HepG2 (cell line): ENCODE measurements around the gene SHROOM1. TPM values are rescaled to one million over a fixed set of nuclear protein-coding genes. Genes with fewer than 3 reads are reported as not detected.
A peak's percentile ranks its signal among the peaks of the same experiment; 100 is the strongest.

ENCODE experiments used
- CEBPG ChIP-seq: IDR thresholded peaks from 2 replicates; pipeline ENCODE4 v1.6.1; 2016
- CTCF ChIP-seq: sonication (generic); formaldehyde crosslinking; IDR thresholded peaks from 2 replicates; pipeline ENCODE4 v1.5.0; 2020; ENCODE audit warnings: mild to moderate bottlenecking, missing genetic modification reagents, moderate library complexity
- FOXA1 ChIP-seq, 2 experiments: fragments of 450-650 bp in 1 of 2; sonication (generic) in 1 of 2; formaldehyde crosslinking in 1 of 2; IDR thresholded peaks; 2 replicates each; pipeline versions ENCODE4 v1.4.0 to v1.6.1; 2016 to 2020; ENCODE audit warnings: missing genetic modification reagents in 1 of 2
- GABPB1 ChIP-seq: IDR thresholded peaks from 2 replicates; pipeline ENCODE4 v1.6.1; 2016; ENCODE audit warnings: mild to moderate bottlenecking, missing genetic modification reagents, moderate library complexity, missing compliant biosample characterization
- HNF1A ChIP-seq, 2 experiments: sonication (generic) in 1 of 2; formaldehyde crosslinking in 1 of 2; IDR thresholded peaks; 2 replicates each; pipeline versions ENCODE4 v1.4.0 to v1.6.1; 2016 to 2020; ENCODE audit warnings: borderline replicate concordance in 1 of 2, low read depth in 1 of 2, mild to moderate bottlenecking in 1 of 2, missing genetic modification reagents in 1 of 2
- LCORL ChIP-seq, 2 experiments: fragments of 450-650 bp in 1 of 2; sonication (generic) in 1 of 2; formaldehyde crosslinking in 1 of 2; IDR thresholded peaks; 2 replicates each; pipeline versions ENCODE4 v1.5.0 to v1.6.1; 2017 to 2020; ENCODE audit warnings: antibody characterized with exemption in 1 of 2, missing genetic modification reagents in 1 of 2
- MED1 ChIP-seq: sonication (generic); formaldehyde crosslinking; IDR thresholded peaks from 2 replicates; pipeline ENCODE4 v1.4.0; 2020; ENCODE audit warnings: missing genetic modification reagents
- MIER3 ChIP-seq: IDR thresholded peaks from 2 replicates; pipeline ENCODE4 v1.6.1; 2016; ENCODE audit warnings: missing compliant biosample characterization, borderline replicate concordance
- MNT ChIP-seq: fragments of 450-650 bp; IDR thresholded peaks from 2 replicates; pipeline ENCODE4 v1.6.1; 2016
- ZNF510 ChIP-seq: sonication (generic); formaldehyde crosslinking; IDR thresholded peaks from 2 replicates; pipeline ENCODE4 v1.4.0; 2020; ENCODE audit warnings: low read depth, mild to moderate bottlenecking, missing genetic modification reagents
- ZNF597 ChIP-seq: sonication (generic); formaldehyde crosslinking; IDR thresholded peaks from 2 replicates; pipeline ENCODE4 v1.5.0; 2020; ENCODE audit warnings: missing genetic modification reagents
- ZNF605 ChIP-seq: sonication (generic); formaldehyde crosslinking; IDR thresholded peaks from 2 replicates; pipeline ENCODE4 v1.8.0; 2022; ENCODE audit warnings: mild to moderate bottlenecking, missing genetic modification reagents
- ZNF790 ChIP-seq: sonication (generic); formaldehyde crosslinking; IDR thresholded peaks from 2 replicates; pipeline ENCODE4 v1.8.0; 2022; ENCODE audit warnings: missing genetic modification reagents, mild to moderate bottlenecking, borderline replicate concordance
- polyA plus RNA-seq, 8 experiments: library from polyadenylated mRNA; depleted of rRNA in 3 of 8; stranded (reverse) in 7 of 8; unstranded in 1 of 8; fragments of >200 nt; fragmentation: Illumina TruSeq in 4 of 8; extraction: Trizol in 4 of 8; gene quantifications; 2 replicates each; pipeline versions ENCODE4 v1.2.1 to v1.2.3, GENCODE V29; 2011 to 2016; ENCODE audit warnings: low read depth in 4 of 8, missing spikeins in 1 of 8, mixed read lengths in 1 of 8; ENCODE audit not compliant: insufficient read depth in 1 of 8
- total RNA-seq, 5 experiments: library from RNA; depleted of rRNA; stranded (reverse); fragments of >200 nt; fragmentation: Illumina TruSeq; extraction: Trizol; gene quantifications; 2 replicates each; pipeline ENCODE4 v1.2.3, GENCODE V29; 2016; ENCODE audit warnings: low read depth in 1 of 5
- TF ChIP-seq, protein P1 (sequence below): sonication (generic); formaldehyde crosslinking; IDR thresholded peaks from 2 replicates; pipeline ENCODE4 v1.4.0; 2020; ENCODE audit warnings: missing genetic modification reagents

Gene SHROOM1
- total and polyA plus RNA-seq, 2 of the 13 experiments (the other 11 are each of a cell fraction or from before 2014, with no cell fraction given) = 18.2 to 25.7 TPM

- TF ChIP-seq, protein P1, sequence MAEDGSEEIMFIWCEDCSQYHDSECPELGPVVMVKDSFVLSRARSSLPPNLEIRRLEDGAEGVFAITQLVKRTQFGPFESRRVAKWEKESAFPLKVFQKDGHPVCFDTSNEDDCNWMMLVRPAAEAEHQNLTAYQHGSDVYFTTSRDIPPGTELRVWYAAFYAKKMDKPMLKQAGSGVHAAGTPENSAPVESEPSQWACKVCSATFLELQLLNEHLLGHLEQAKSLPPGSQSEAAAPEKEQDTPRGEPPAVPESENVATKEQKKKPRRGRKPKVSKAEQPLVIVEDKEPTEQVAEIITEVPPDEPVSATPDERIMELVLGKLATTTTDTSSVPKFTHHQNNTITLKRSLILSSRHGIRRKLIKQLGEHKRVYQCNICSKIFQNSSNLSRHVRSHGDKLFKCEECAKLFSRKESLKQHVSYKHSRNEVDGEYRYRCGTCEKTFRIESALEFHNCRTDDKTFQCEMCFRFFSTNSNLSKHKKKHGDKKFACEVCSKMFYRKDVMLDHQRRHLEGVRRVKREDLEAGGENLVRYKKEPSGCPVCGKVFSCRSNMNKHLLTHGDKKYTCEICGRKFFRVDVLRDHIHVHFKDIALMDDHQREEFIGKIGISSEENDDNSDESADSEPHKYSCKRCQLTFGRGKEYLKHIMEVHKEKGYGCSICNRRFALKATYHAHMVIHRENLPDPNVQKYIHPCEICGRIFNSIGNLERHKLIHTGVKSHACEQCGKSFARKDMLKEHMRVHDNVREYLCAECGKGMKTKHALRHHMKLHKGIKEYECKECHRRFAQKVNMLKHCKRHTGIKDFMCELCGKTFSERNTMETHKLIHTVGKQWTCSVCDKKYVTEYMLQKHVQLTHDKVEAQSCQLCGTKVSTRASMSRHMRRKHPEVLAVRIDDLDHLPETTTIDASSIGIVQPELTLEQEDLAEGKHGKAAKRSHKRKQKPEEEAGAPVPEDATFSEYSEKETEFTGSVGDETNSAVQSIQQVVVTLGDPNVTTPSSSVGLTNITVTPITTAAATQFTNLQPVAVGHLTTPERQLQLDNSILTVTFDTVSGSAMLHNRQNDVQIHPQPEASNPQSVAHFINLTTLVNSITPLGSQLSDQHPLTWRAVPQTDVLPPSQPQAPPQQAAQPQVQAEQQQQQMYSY (CRISPR knock-in tag) = no peak
- TF ChIP-seq ZNF605 = peak; percentile 57; the same call in 1 of the 2 replicates
- TF ChIP-seq GABPB1 (CRISPR knock-in tag) = no peak
- no peak for TF ChIP-seq MNT
- TF ChIP-seq FOXA1 (IDR thresholded peaks at IDR 0.05) = no peak
- TF ChIP-seq FOXA1 (CRISPR knock-in tag; IDR thresholded peaks at IDR 0.05) = peak; percentile 30; the same call in 1 of the 2 replicates
- 0 out of 2 replicates have a peak, but pooled peaks have one; percentile 32 for TF ChIP-seq ZNF790 (CRISPR knock-in tag)
- TF ChIP-seq ZNF597 (CRISPR knock-in tag) = no peak
- peak; percentile 9; the same call in 1 of the 2 replicates for TF ChIP-seq CTCF (CRISPR knock-in tag)
- 0 out of 2 replicates have a peak, but pooled peaks have one; percentile 48 for TF ChIP-seq ZNF510
- TF ChIP-seq CEBPG (CRISPR knock-in tag) = peak; percentile 94
- peak; percentile 56; the same call in 1 of the 2 replicates for TF ChIP-seq HNF1A (IDR thresholded peaks at IDR 0.05; ENCODE audit: low read depth)
- peak; percentile 40; the same call in 1 of the 2 replicates for TF ChIP-seq HNF1A (CRISPR knock-in tag; IDR thresholded peaks at IDR 0.05; ENCODE audit: borderline replicate concordance)
- peak; percentile 44; the same call in 1 of the 2 replicates for TF ChIP-seq MIER3 (CRISPR knock-in tag)
- TF ChIP-seq LCORL (IDR thresholded peaks at IDR 0.05) = no peak
- TF ChIP-seq LCORL (CRISPR knock-in tag; IDR thresholded peaks at IDR 0.05) = peak; percentile 51; the same call in 1 of the 2 replicates
- TF ChIP-seq MED1 (CRISPR knock-in tag) = peak; percentile 96
Observed at GRCh38 chr5:132839426-132840301, 9.2 kb upstream of the SHROOM1 start (continued).
